HG03520 (cell line): ENCODE data around the gene ATP2A2.

Experiments
- ATAC-seq: cut with Tn5 transposase; IDR thresholded peaks from one replicate; pipeline ENCODE4 v1.9.1; 2021; ENCODE audit warnings: mild to moderate bottlenecking, moderate library complexity; ENCODE audit not compliant: unreplicated experiment

ATP2A2 gene

DNA sequence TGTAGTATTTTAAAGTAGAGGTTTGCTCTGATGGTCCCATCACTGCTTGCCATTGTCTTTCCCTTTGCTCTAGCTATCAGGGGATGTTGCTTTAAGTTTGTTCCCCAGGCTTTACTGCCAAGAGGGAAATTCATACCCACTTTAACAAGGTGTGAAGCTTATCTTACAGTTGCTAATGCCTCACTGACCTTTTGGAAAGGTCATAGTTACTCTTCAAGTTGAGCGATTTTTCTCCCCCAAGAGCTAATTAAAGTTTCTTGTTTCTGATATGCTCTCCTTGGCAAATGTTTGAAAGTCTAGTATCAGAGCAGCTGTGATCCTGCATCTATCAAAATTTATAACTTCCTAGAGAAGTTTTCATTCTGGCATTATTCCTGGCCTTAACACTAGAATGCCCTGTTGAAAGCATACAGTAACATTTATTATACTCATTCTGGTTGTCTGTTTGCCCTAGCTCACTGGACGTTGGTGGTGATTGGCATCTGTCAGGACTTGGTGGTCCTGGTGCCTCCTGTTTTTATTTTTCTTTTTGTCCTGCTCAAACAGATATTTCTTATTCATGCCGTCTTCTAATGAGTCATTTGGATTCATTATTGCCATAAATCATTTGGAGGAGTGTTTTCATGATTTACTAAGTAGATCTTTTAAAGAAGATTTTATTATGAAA, 8.1 kb downstream of the ATP2A2 start:
- no peak for ATAC-seq

DNA sequence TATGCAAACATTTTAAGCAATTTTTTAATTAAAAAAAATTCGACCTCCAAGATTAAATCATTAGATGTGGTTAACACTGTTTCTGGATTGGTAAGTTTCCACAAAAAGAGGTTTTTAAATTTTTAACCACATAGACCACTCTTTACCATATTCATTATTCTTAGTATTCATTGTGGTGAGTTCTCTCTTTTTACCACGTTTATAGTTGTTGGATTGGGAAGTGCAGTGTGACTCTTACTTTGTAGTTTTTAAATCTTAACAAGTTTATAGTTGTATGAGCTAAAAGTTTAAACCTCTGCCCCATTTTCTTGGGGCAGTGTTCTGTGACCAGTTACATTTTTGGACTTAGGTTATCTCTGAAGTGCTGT, 8.6 kb downstream of the ATP2A2 start:
- ATAC-seq = no peak

DNA sequence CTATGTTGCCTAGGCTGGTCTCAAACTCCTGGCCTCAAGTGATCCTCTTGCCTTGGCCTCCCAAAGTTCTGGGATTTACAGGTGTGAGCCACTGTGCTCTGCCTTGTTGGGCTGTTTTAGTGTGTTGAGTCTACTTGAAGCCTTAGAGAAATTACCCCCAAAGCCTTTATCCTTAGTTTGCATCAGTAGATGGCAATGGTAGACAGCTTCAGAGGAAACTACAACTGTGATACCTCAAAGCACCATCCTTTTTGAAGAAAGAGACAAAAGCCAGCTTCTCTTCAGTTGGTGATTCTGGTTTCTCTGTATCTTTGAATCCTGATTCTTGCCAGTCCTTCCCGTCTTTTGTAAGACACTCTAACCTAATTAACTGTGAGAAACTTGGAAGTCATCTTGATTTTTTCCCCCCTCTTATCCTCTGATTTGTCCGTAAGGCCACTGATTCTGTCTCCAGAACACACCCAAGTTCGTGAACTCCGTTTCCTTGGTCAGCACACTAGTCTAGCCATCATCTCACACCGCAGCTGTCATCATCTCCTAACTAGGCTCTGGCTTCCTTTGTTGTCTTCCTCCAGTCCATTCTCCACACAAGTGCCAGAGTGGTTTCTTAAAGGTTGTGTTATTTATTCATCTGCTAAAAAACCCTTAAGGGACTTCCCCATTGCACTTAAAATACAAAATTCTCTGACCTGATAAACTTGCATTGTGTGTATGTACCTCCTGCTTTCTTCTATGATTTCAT, 20.2 kb downstream of the ATP2A2 start:
- ATAC-seq = no peak

DNA sequence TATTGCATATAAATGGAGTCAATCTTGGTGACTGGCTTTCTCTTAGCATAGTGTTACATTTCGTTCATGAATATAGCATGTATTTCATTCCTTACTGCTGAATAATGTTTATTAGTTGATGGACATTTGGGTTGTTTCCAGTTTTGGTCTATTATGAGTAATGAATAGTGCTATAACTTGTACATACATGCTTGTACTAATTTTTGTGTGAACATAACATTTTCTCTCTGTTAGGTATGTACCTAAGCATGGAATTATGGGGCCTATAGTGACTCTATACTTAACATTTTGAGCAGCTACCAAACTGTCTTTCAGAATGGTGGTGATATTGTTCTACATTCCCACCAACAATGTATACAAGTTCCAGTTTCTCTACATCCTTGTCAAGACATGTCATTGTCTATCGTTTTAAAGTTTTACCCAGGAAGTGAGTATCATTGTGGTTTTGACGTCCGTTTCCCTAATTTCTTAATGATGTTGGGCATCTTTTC, 23.1 kb downstream of the ATP2A2 start:
- ATAC-seq = no peak

DNA sequence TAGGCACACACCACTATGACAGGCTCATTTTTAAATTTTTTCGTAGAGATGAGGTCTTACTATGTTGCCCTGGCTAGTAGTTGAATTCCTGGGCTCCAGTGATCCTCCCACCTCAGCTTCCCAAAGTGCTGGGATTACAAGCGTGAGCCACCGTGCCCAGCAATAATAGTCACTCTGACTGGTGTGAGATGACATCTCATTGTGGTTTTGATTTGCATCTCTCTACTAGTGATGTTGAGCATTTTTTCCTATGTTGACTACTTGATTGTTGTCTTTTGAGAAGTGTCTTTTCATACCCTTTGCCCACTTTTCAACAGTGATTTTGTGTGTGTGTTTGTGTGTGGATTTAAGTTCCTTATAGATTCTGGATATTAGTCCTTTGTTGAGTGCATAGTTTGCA, 26.3 kb downstream of the ATP2A2 start:
- no peak for ATAC-seq

DNA sequence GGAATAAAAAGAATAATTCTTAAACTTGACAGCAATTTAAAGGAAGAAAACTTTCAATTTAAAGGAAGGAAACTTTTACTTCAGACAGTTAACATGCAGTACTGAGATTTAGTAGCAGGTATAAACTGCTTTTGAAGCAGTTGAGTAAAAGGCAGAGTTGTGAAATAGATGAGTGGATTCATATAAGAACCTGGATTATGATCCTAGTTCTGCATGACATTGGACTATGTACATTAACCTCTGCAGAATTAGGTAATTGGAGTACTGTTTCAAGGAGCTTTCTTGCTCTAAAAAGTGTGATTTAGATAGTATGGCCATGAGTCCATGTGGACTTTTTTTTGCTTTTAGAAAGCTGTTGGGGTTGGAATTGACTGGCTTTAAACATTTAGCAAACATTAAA, 29.7 kb downstream of the ATP2A2 start:
- no peak for ATAC-seq

DNA sequence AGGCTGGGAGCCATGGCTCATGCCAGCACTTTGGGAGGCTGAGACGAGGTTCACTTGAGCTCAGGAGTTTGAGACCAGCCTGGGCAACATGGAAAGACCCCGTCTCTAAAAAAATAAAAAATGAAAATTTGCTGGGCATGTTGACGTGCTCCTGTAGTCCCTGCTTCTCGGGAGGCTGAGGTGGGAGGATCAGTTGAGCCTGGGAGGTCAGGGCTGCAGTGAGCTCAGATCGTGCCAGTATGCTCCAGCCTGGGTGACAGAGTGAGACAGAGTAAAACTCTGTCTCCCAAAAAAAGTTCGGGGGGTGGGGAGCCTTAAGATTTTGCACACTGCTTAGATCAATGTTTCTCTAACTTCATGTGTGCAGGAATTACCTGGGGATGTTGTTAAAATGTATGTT, 30.9 kb downstream of the ATP2A2 start:
- ATAC-seq = no peak

DNA sequence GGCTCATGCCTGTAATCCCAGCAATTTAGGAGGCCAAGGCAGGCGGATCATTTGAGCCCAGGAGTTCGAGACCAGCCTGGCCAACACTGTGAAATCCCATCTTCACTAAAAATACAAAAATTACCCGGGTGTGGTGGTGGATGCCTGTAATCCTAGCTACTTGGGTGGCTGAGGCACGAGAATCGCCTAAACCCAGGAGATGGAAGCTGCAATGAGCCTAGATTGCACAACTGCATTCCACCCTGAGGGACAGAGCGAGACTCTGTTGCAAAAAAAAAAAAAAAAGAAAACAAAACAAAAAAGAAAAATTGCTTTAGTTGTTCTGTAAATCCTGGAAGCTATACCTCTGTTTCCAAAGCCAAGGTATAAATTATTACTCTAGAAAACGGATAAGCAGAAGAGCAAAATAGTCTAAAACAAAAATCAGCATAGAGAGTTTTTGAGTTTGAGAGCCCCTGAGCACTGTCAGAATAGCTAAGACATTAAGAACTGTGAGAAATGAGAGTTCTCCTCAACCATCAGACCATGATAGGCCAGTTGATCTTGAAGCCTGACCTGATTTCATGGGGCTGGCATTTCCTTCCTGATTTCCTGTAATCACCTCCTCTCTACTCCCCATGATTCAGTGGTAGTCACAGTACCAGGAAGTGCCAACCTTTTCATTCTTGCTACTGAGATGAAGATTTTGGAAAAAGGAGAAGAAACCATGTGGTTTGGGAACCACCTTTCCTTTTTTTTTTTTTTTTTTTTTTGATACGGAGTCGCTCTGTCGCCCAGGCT, 31.7 kb downstream of the ATP2A2 start:
- no peak for ATAC-seq

DNA sequence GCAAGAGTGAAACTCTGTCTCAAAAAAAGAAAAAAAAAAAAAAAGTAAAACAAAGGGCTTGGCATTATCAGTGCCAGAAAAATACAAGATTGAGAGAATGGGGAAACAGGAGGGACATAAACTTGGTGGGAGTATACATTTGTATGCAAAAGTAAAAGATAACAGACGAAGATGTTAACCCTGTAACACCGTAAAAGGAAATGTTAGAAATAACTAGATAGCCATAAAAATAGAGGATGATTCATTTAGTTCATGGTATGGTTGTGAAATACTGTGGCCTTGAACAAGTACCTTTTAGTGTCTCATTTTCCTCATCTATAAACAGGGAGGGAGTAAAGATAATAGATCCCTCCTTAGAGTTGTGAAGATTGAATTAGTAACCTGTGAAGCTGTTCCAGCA, 33.3 kb downstream of the ATP2A2 start:
- no peak for ATAC-seq

DNA sequence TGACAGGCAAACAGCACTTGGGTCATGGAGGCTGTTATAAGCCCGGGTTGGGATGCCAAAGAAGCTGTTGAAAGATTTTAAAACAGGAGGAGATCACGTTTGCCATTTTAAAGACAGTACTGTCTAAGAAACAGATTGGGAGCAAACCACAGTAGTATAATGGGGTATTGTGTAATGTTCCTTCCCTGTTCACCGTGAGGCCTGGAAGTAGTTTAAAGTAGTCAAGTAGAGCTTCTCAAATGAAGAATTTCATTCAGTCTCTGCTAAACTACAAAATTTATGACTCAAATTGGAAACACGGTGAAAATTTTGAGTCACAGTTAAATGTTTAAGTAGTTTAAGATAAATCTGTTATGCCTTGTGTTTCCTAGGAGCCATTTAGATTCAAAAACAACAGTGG, 35.8 kb downstream of the ATP2A2 start:
- ATAC-seq = no peak

DNA sequence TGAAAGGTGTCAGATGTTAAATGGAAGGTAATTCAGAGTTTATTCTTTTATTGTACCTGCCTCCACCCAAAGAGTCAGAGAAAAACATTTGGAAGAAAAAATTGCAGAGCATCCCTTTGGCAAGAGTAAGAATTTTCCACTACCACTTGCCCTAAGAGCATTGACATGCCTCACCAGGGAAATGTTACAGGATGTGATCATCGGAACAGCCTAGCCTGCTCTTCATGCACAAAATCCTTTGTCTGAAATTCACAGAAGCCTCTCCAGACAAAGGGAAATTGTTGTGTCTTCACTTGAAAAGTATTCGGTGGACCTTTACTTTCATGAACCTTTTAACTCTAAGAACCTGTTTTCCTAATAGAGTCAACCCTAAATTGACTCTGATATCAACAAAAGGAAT, 36.9 kb downstream of the ATP2A2 start:
- ATAC-seq = no peak

DNA sequence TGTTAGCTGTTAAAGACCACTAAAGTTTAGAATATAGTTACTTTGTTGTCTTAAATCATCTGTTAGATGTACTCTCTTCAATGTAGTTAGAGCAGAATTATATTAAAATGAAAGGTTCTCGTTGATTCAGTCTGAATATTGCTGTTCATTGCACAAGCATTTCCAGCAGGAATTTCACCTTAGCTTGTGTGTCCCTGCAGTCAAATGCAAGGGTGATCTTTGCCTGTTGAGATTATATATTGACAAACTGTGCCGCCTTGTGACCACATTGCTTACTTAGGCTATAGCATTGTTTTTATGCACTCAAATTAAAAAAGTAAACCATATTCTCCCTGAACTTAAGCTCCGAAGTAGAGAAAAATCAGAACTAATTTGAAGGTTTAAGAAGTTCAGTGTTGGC, 39.5 kb downstream of the ATP2A2 start:
- ATAC-seq = no peak

DNA sequence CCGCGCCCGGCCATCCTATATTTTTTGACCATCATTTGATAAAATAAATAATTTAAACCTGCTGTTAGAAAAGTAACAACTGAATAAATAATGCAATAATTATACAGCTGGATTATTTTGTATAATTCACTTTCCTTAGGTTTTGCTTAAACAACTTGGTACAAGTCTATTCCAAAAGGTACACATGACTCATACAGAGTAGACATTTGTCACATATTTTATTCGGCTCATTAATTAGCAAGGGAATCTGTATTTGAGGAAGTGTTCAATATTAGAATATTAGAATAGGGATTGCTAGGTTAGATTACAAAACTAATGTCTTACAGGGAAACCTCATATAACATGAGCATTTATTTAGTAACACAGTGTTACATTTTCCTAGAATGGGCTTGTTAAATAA, 48.7 kb downstream of the ATP2A2 start:
- no peak for ATAC-seq

DNA sequence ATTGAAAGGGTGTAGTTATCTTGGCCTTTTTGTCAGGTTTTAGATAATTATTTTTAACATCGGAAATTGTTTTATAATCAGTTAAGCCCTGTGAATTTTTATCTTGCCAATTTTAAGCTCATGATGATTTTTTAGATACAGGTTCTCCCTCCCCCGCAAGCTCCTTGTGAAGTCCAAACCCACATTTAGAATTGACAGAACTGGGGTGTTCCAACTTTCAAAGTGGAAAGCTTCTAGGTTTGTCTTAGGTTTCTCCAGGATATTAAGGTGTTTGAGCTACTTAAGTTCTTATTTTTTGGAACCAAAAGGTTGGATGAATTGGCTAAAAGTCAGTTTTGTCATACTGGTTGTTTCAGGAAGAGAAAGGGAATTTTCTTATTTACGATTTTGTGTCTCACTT, 49.1 kb downstream of the ATP2A2 start:
- no peak for ATAC-seq

DNA sequence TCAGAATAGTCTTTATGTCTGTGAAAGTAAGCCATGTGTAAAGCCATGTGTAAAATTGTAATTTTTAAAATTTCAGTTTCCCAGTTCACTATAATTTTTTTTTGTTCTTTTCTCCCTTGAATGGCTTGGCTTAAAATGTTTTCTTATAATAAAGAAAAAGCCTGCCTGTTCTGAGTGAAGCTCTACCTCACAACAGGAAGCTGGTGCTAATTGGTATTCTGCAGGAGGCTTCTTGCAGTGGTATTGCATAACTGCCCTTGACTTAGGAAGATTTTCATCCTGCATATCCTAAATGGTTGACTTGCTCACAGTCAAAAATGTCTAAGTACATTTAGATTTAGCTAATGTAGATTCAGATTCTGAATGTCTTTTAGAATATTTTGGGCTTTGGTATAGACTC, 49.5 kb downstream of the ATP2A2 start:
- no peak for ATAC-seq

DNA sequence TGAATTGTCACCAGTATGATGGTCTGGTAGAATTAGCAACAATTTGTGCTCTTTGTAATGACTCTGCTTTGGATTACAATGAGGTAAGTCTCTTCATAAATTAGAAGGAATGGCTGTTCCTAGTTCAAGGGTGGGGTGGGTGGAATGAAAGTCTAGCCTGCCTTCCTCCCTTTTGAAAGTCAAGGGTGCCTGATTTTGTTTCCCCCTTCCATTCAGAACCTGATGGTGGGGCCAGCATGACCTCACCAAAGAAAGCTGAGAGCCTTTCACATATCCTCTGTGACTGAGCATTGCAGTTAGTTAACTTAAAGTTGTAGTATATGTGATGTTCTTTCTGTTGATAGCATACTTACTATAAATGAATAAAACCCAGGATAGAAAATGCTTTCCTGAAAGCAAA, 52.2 kb downstream of the ATP2A2 start:
- ATAC-seq = no peak

DNA sequence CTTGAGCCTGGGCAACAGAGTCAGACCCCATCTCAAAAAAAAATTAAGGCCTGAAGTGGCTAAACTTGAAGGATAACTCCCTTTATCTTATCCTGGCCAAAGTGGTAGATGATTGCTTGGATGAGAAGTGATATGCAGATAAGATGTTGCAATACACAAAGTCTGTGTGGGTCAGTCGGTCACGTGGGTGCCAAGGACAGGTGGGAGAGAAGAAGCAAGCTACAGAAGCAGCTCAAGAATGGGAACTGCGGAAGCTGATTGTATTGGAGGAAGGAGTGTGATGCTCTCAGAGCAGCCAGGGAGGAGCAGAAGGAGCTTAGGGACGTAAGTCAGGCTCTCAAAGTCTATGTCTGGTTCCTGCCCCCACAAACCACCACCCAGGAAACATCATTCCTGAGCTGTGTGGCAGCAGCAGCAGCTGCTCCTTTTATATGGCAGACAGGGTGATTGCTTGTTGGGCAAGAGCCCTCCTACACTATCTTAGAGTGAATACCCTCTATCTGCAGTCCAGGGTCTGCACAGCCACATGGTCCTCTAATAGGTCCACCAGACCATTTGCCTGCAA, 54.5 kb downstream of the ATP2A2 start:
- ATAC-seq = no peak

DNA sequence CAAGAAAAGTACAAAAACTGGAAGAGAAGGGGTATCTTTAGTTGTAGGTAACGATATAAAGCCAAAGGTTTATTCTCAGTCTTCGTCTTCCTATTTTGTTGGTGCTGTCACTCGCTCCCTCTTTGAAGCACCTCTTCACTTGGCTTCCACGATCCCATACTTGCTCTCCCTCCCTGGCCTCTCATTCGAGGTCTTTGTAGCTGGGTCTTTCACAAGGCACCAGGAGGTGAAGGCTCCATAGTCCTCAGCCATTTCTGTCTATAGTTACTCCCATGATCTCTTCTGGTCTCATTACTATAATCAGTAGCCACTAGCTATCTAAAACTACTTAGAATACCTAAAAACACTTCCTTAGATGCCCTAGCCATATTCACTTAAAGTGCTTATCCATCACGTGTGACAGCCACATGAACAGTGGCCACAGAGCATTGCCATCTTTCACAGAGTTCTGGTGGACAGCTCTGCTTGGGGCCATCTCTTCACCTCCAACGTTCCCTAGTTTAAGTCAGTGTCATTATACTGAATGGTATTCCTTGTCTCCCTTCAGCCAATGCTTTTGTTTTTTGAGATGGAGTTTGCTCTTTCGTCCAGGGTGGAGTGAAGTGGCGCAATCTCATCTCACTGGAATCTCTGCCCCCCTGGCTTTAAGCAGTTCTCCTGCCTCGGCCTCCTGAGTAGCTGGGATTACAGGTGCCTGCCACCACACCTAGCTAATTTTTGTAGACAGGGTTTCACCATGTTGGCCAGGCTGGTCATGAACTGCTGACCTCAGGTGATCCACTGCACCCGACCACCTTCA, 57.1 kb downstream of the ATP2A2 start:
- ATAC-seq = no peak

DNA sequence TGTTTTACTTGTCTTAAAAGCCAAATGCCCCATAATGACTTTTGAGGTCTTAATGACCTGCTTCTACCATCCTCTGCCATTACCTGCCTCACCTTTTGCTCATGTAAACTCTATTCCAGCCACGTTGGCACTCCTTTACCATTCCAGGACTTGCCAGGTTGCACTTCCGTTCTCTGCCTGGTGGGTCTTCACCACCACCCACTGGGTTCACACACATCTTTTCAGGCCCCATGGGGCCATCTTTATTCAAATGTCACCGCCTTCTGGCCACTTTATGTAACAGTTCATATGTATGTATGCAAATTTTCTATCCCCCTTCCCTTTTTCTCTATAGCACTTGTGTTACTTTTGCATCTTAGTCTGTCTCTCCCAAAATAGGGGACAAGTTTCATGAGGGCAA, 57.7 kb downstream of the ATP2A2 start:
- ATAC-seq = no peak

DNA sequence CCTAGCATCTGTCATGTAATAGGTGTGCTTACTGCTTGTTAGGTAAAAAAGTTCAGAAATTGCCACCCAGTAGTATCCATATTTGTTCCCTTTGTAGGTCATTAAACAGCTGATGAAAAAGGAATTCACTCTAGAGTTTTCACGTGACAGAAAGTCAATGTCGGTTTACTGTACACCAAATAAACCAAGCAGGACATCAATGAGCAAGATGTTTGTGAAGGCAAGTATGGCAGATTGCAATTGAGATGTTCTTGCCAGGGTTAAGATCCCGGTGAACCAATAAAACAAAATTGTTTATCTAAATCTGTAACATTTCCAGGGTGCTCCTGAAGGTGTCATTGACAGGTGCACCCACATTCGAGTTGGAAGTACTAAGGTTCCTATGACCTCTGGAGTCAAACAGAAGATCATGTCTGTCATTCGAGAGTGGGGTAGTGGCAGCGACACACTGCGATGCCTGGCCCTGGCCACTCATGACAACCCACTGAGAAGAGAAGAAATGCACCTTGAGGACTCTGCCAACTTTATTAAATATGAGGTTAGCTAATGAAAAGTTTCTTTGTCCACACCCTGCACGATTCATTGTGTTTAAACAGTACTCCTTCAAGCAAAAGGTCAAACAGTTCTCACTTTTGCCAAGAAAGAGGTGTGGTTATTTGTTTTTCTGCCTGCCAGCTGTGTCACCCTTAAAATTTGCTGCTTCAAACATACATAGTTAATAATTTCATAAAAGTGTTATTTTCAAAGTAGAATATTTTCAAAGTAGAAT, 58.3 kb downstream of the ATP2A2 start:
- ATAC-seq = no peak
